Glutamatergic neuron (in vitro differentiated cells): Measurements from ENCODE around the gene TBX10. TPM values are rescaled to one million over a fixed set of nuclear protein-coding genes. Genes with fewer than 3 reads are reported as not detected.

Source experiments
- DNase-seq: peaks from one replicate; pipeline ENCODE4 v3.0.0; 2022
- H3K27ac Mint-ChIP-seq: one replicate; pipeline ENCODE4 v1.8.0; 2020; ENCODE audit warnings: mild to moderate bottlenecking, mixed read lengths, inconsistent platforms; ENCODE audit not compliant: unreplicated experiment
- H3K27me3 Mint-ChIP-seq: one replicate; pipeline ENCODE4 v1.8.0; 2020; ENCODE audit warnings: mild to moderate bottlenecking, moderate library complexity, mixed read lengths, inconsistent platforms; ENCODE audit not compliant: unreplicated experiment
- H3K36me3 Mint-ChIP-seq: one replicate; pipeline ENCODE4 v1.8.0; 2020; ENCODE audit warnings: mild to moderate bottlenecking, mixed read lengths, inconsistent platforms; ENCODE audit not compliant: unreplicated experiment
- H3K4me1 Mint-ChIP-seq: one replicate; pipeline ENCODE4 v1.8.0; 2020; ENCODE audit warnings: mild to moderate bottlenecking, low read depth, mixed read lengths, inconsistent platforms; ENCODE audit not compliant: unreplicated experiment
- H3K4me3 Mint-ChIP-seq: one replicate; pipeline ENCODE4 v1.8.0; 2020; ENCODE audit warnings: mild to moderate bottlenecking, mixed read lengths, inconsistent platforms; ENCODE audit not compliant: unreplicated experiment
- H3K9me3 Mint-ChIP-seq: one replicate; pipeline ENCODE4 v1.8.0; 2020; ENCODE audit warnings: mild to moderate bottlenecking, moderate library complexity, mixed read lengths, inconsistent platforms; ENCODE audit not compliant: unreplicated experiment
- total RNA-seq: library from RNA; stranded (reverse); fragmentation: NEBNext Ultra II Directional; extraction: Animal tissue kit (Norgen Biotek cat#: 25700); gene quantifications from one replicate; pipeline ENCODE4 v1.2.1, GENCODE V29; 2021; ENCODE audit not compliant: unreplicated experiment
- TF ChIP-seq, protein P1 (sequence below): fragments of 200-600 bp; sonication (generic); IDR thresholded peaks from one replicate; pipeline ENCODE4 v1.5.0; 2021; ENCODE audit not compliant: partially characterized antibody, unreplicated experiment

Gene TBX10
- total RNA-seq, 1 donor from 2014 or later = not detected

GRCh38 chr11:67666676-67667489, 27.3 kb upstream of the TBX10 start:
- TF ChIP-seq, protein P1, sequence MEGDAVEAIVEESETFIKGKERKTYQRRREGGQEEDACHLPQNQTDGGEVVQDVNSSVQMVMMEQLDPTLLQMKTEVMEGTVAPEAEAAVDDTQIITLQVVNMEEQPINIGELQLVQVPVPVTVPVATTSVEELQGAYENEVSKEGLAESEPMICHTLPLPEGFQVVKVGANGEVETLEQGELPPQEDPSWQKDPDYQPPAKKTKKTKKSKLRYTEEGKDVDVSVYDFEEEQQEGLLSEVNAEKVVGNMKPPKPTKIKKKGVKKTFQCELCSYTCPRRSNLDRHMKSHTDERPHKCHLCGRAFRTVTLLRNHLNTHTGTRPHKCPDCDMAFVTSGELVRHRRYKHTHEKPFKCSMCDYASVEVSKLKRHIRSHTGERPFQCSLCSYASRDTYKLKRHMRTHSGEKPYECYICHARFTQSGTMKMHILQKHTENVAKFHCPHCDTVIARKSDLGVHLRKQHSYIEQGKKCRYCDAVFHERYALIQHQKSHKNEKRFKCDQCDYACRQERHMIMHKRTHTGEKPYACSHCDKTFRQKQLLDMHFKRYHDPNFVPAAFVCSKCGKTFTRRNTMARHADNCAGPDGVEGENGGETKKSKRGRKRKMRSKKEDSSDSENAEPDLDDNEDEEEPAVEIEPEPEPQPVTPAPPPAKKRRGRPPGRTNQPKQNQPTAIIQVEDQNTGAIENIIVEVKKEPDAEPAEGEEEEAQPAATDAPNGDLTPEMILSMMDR = no peak
- DNase-seq = no peak
- no peak overlapping the region for H3K27ac Mint-ChIP-seq
- no peaks in the 10 kb centered on the region for H3K36me3 Mint-ChIP-seq
- no peak overlapping the region for H3K4me3 Mint-ChIP-seq
- H3K4me1 Mint-ChIP-seq = no peaks in the 10 kb centered on the region
- H3K9me3 Mint-ChIP-seq = no peaks in the 10 kb centered on the region
- no peaks in the 10 kb centered on the region for H3K27me3 Mint-ChIP-seq

GRCh38 chr11:67666303-67666645, 26.7 kb upstream of the TBX10 start:
- H3K27me3 Mint-ChIP-seq = no peaks in the 10 kb centered on the region
- H3K36me3 Mint-ChIP-seq = no peaks in the 10 kb centered on the region
- no peaks in the 10 kb centered on the region for H3K4me1 Mint-ChIP-seq
- H3K4me3 Mint-ChIP-seq = no peak overlapping the region
- no peaks in the 10 kb centered on the region for H3K9me3 Mint-ChIP-seq
- TF ChIP-seq, protein P1 = no peak
- no peak for DNase-seq
- H3K27ac Mint-ChIP-seq = no peak overlapping the region

GRCh38 chr11:67665541-67666302, 26.2 kb upstream of the TBX10 start:
- TF ChIP-seq, protein P1 = no peak
- no peak for DNase-seq
- no peaks in the 10 kb centered on the region for H3K27me3 Mint-ChIP-seq
- no peaks in the 10 kb centered on the region for H3K4me1 Mint-ChIP-seq
- no peaks in the 10 kb centered on the region for H3K9me3 Mint-ChIP-seq
- no peak overlapping the region for H3K4me3 Mint-ChIP-seq
- no peaks in the 10 kb centered on the region for H3K36me3 Mint-ChIP-seq
- no peak overlapping the region for H3K27ac Mint-ChIP-seq

- Mint-ChIP-seq H3K27me3 (peaks cover 3% of the 10 kb centered on the region), H3K4me1 (no peaks in the 10 kb centered on the region), H3K36me3 (no peaks in the 10 kb centered on the region), H3K9me3 (no peaks in the 10 kb centered on the region), H3K27ac (no peak overlapping the region), H3K4me3 (no peak overlapping the region)
- TF ChIP-seq, protein P1 = no peak
- no peak for DNase-seq
Observed at GRCh38 chr11:67664696-67665540, 25.4 kb upstream of the TBX10 start.
